Smooth muscle cell (in vitro differentiated cells): ENCODE results near the gene RNFT2. TPM values are rescaled to one million over a fixed set of nuclear protein-coding genes. Genes with fewer than 3 reads are reported as not detected.

Experiments used
- DNase-seq: peaks from one replicate; lab custom pipeline; 2025; ENCODE audit not compliant: unreplicated experiment; lab: John Stamatoyannopoulos, UW
- H2AFZ ChIP-seq: fragments of 200-600 bp; sonication (generic); 2 replicates; pipeline ENCODE4 v1.6.0; 2016; ENCODE audit warnings: antibody characterized with exemption, low read depth, mild to moderate bottlenecking
- H3F3A ChIP-seq: fragments of 200-600 bp; sonication (generic); 2 replicates; pipeline ENCODE4 v1.6.0; 2017; ENCODE audit warnings: antibody characterized with exemption, low read depth
- H3K27ac ChIP-seq: fragments of 200-600 bp; sonication (generic); 2 replicates; pipeline ENCODE4 v1.5.1; 2016; ENCODE audit warnings: low read depth, mild to moderate bottlenecking
- H3K27me3 ChIP-seq: fragments of 200-600 bp; sonication (generic); 2 replicates; pipeline ENCODE4 v1.6.1; 2016; ENCODE audit warnings: low read depth, mild to moderate bottlenecking
- H3K36me3 ChIP-seq: fragments of 200-600 bp; sonication (generic); 2 replicates; pipeline ENCODE4 v1.5.1; 2016; ENCODE audit warnings: low read depth
- H3K4me1 ChIP-seq: fragments of 200-600 bp; sonication (generic); 2 replicates; pipeline ENCODE4 v1.5.1; 2016; ENCODE audit warnings: low read depth
- H3K4me2 ChIP-seq: fragments of 200-600 bp; sonication (generic); 2 replicates; pipeline ENCODE4 v1.6.0; 2016; ENCODE audit warnings: mild to moderate bottlenecking
- H3K4me3 ChIP-seq: fragments of 200-600 bp; sonication (generic); 2 replicates; pipeline ENCODE4 v1.5.1; 2016; ENCODE audit warnings: mild to moderate bottlenecking
- H3K79me2 ChIP-seq: fragments of 200-600 bp; sonication (generic); 2 replicates; pipeline ENCODE4 v1.6.0; 2016; ENCODE audit warnings: low read depth, mild to moderate bottlenecking
- H3K9ac ChIP-seq: fragments of 200-600 bp; sonication (generic); 2 replicates; pipeline ENCODE4 v1.6.0; 2016; ENCODE audit warnings: low read depth
- H3K9me3 ChIP-seq: fragments of 200-600 bp; sonication (generic); replicated peaks from 2 replicates; pipeline ENCODE4 v1.5.1; 2016; ENCODE audit warnings: low read depth
- H4K20me1 ChIP-seq: fragments of 200-600 bp; sonication (generic); 2 replicates; pipeline ENCODE4 v1.6.0; 2016; ENCODE audit warnings: low read depth
- WGBS: methylation state at CpG from one replicate; pipeline ENCODE4 v1.1.7; 2016; ENCODE audit warnings: low lambda C conversion rate; 5-methylcytosine and 5-hydroxymethylcytosine counted together
- polyA plus RNA-seq: library from polyadenylated mRNA; unstranded; fragments of >200 nt; fragmentation: Nextera tagmentation; extraction: Ambion mirVana; gene quantifications from 2 replicates; pipeline ENCODE4 v1.2.1, GENCODE V29; 2016
- total RNA-seq: library from RNA; depleted of rRNA; stranded (reverse); fragments of >200 nt; gene quantifications from 2 replicates; pipeline ENCODE4 v1.2.3, GENCODE V29; 2014
- TF ChIP-seq, protein P1 (sequence below): fragments of 200-600 bp; sonication (generic); IDR thresholded peaks from 2 replicates; pipeline ENCODE4 v1.5.1; 2017; ENCODE audit warnings: borderline replicate concordance, mild to moderate bottlenecking, antibody characterized with exemption; ENCODE audit not compliant: insufficient read depth, poor library complexity, severe bottlenecking

RNFT2 gene
- total and polyA plus RNA-seq, 2 experiments from 2014 or later = 2.0 to 2.4 TPM

DNA sequence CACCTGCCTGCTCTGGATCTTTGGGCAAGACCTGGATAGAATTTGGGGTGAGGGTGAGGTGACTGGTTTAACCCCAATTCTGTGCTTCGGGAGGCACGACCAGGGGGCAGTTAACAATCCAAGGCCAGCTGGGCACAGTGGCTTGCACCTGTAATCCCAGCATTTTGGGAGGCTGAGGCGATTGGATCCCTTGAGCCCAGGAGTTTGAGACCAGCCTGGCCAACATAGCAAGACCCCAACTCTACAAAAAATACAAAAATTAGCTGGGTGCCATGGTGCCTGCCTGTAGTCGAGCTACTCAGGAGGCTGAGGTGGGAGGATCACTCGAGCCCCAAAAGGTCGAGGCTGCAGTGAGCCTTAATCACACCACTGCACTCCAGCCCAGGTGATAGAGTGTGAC is 105.0 kb downstream of the RNFT2 start:
- Histone ChIP-seq H3K27ac (no peak overlapping the region), H3K4me1 (no peaks in the 10 kb centered on the region), H3K36me3 (no peaks in the 10 kb centered on the region), H4K20me1 (no peaks in the 10 kb centered on the region), H2AFZ (no peak overlapping the region), H3K9me3 (no peaks in the 10 kb centered on the region), H3K9ac (no peak overlapping the region), H3K79me2 (no peaks in the 10 kb centered on the region), H3F3A (no peaks in the 10 kb centered on the region), H3K4me2 (no peak overlapping the region), H3K4me3 (no peak overlapping the region), H3K27me3 (no peaks in the 10 kb centered on the region)
- TF ChIP-seq, protein P1, sequence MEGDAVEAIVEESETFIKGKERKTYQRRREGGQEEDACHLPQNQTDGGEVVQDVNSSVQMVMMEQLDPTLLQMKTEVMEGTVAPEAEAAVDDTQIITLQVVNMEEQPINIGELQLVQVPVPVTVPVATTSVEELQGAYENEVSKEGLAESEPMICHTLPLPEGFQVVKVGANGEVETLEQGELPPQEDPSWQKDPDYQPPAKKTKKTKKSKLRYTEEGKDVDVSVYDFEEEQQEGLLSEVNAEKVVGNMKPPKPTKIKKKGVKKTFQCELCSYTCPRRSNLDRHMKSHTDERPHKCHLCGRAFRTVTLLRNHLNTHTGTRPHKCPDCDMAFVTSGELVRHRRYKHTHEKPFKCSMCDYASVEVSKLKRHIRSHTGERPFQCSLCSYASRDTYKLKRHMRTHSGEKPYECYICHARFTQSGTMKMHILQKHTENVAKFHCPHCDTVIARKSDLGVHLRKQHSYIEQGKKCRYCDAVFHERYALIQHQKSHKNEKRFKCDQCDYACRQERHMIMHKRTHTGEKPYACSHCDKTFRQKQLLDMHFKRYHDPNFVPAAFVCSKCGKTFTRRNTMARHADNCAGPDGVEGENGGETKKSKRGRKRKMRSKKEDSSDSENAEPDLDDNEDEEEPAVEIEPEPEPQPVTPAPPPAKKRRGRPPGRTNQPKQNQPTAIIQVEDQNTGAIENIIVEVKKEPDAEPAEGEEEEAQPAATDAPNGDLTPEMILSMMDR = no peak
- DNase-seq = no peak
- 90% methylated on average over 6 of the region's 6 CpGs for WGBS

GRCh38 chr12:116849216-116849615 is 111.1 kb downstream of the RNFT2 start:
- Histone ChIP-seq H3K9me3 (no peaks in the 10 kb centered on the region), H3K36me3 (no peaks in the 10 kb centered on the region), H3K27ac (no peak overlapping the region), H4K20me1 (no peaks in the 10 kb centered on the region), H3K4me2 (no peak overlapping the region), H3K27me3 (no peaks in the 10 kb centered on the region), H3K4me3 (no peak overlapping the region), H3K9ac (no peak overlapping the region), H3K79me2 (no peaks in the 10 kb centered on the region), H3K4me1 (no peaks in the 10 kb centered on the region), H3F3A (no peaks in the 10 kb centered on the region), H2AFZ (no peak overlapping the region)
- TF ChIP-seq, protein P1 = no peak
- WGBS = 95% methylated on average over 23 of the region's 23 CpGs
- no peak for DNase-seq

GRCh38 chr12:116852303-116852702 is 114.2 kb downstream of the RNFT2 start:
- no peaks in the 10 kb centered on the region for H3K4me1 ChIP-seq
- 86% methylated on average over 6 of the region's 6 CpGs for WGBS
- no peaks in the 10 kb centered on the region for H3K27me3 ChIP-seq
- DNase-seq = no peak
- no peaks in the 10 kb centered on the region for H3K79me2 ChIP-seq
- H2AFZ ChIP-seq = no peak overlapping the region
- H3F3A ChIP-seq = no peaks in the 10 kb centered on the region
- no peak overlapping the region for H3K4me2 ChIP-seq
- TF ChIP-seq, protein P1 = no peak
- H3K9me3 ChIP-seq = no peaks in the 10 kb centered on the region
- H3K4me3 ChIP-seq = no peak overlapping the region
- H3K36me3 ChIP-seq = no peaks in the 10 kb centered on the region
- no peak overlapping the region for H3K9ac ChIP-seq
- no peaks in the 10 kb centered on the region for H4K20me1 ChIP-seq
- H3K27ac ChIP-seq = no peak overlapping the region

- Histone ChIP-seq H3K27me3 (no peaks in the 10 kb centered on the region), H3K27ac (no peak overlapping the region), H3K79me2 (no peaks in the 10 kb centered on the region), H3K4me2 (no peak overlapping the region), H4K20me1 (no peaks in the 10 kb centered on the region), H3K36me3 (no peaks in the 10 kb centered on the region), H3F3A (no peaks in the 10 kb centered on the region), H3K4me1 (no peaks in the 10 kb centered on the region), H3K4me3 (no peak overlapping the region), H2AFZ (no peak overlapping the region), H3K9ac (no peak overlapping the region), H3K9me3 (no peaks in the 10 kb centered on the region)
- 85% methylated on average over 5 of the region's 5 CpGs for WGBS
- no peak for DNase-seq
- TF ChIP-seq, protein P1 = no peak
These were observed 115.4 kb downstream of the RNFT2 start for GRCh38 chr12:116853507-116853906.
